NCI-H1417 (cell line): ENCODE data around the gene DSCAML1.
A peak's percentile ranks its signal among the peaks of the same experiment; 100 is the strongest.

Experiments used
- DNase-seq, 3 experiments: peaks; one replicate each; lab custom pipeline; 2025; lab: John Stamatoyannopoulos, UW

The DSCAML1 gene, protein sequence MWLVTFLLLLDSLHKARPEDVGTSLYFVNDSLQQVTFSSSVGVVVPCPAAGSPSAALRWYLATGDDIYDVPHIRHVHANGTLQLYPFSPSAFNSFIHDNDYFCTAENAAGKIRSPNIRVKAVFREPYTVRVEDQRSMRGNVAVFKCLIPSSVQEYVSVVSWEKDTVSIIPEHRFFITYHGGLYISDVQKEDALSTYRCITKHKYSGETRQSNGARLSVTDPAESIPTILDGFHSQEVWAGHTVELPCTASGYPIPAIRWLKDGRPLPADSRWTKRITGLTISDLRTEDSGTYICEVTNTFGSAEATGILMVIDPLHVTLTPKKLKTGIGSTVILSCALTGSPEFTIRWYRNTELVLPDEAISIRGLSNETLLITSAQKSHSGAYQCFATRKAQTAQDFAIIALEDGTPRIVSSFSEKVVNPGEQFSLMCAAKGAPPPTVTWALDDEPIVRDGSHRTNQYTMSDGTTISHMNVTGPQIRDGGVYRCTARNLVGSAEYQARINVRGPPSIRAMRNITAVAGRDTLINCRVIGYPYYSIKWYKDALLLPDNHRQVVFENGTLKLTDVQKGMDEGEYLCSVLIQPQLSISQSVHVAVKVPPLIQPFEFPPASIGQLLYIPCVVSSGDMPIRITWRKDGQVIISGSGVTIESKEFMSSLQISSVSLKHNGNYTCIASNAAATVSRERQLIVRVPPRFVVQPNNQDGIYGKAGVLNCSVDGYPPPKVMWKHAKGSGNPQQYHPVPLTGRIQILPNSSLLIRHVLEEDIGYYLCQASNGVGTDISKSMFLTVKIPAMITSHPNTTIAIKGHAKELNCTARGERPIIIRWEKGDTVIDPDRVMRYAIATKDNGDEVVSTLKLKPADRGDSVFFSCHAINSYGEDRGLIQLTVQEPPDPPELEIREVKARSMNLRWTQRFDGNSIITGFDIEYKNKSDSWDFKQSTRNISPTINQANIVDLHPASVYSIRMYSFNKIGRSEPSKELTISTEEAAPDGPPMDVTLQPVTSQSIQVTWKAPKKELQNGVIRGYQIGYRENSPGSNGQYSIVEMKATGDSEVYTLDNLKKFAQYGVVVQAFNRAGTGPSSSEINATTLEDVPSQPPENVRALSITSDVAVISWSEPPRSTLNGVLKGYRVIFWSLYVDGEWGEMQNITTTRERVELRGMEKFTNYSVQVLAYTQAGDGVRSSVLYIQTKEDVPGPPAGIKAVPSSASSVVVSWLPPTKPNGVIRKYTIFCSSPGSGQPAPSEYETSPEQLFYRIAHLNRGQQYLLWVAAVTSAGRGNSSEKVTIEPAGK (N-terminal part only)

DNA sequence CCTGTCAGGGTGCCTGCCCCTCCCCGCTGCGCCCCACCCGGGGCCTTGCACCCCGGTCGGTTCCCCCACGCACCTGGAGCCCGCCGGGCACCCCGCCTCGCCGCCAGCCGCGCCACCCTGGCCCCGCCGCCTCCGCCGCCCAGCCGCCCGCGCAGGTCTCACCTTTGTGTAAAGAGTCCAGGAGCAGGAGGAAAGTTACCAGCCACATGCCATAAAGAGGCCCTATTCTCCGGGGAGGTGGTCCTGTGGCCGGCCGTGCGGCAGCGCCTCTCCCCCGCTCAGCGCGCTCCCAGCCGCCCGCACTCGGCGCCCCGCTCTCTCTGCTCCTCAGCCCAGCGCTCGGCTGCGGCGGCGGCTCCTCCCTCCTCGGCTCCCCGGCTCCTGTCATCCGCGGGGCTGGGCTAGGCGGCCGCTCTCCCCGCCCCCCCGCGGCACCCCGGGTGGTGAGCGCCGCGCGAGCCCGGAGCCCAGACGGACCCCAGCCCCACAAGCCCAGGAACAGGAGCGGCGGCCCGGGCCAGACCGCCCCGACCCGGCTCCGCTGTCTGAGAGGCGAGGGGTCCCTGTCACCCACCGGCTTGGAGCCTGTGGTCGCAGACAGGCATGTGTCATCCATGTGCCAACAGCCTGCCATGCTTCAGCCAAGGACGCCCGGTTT, at the start of gene DSCAML1:
Gene DSCAML1 (minus strand): TSS at position 345 of the 658 bp plus-strand sequence. CDS start 137 bp downstream, at position 208.
- DNase-seq = peak in 2 of 3 experiments; percentile 76 to 86

DNA sequence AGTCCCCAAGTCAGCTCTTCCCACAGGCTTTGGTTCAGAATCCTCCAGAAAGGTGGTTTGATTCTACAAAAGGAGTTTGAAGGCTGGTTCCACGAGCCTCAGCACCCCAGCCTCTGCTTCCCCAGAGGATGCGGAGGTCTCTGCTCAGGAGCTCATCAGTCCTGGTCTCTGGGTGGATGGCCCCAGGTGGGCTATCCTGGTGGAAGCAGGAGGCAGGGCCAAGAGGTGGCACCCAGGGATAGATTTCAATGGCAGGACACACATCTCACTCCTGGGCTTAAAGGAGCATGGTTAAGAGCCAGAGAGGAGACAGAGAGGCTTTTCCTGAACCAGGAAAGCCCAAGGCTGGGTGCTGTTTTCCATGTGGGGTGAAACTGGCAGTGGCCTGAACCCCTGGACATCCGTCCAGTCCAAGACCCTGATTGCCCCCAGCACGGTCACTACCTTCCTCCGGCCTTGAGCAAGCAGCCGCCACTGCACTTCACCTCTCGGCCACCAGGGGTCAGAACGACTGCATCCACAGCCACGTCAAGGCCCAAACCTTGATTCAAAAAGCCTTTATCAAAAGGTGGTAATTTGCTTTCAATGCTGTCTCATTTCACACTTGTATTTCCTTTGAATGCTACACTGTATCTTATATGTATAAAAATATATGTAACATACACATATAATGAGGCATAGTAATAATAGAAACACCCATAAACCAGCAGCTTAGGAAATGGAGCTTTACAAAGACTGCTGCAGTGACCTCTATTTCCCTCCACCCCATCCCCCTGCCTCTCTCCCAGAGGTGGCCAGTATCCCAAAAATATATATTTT, 46.9 kb upstream of the DSCAML1 start:
- peak; percentile 63 to 86 (median 66) for DNase-seq

DNA sequence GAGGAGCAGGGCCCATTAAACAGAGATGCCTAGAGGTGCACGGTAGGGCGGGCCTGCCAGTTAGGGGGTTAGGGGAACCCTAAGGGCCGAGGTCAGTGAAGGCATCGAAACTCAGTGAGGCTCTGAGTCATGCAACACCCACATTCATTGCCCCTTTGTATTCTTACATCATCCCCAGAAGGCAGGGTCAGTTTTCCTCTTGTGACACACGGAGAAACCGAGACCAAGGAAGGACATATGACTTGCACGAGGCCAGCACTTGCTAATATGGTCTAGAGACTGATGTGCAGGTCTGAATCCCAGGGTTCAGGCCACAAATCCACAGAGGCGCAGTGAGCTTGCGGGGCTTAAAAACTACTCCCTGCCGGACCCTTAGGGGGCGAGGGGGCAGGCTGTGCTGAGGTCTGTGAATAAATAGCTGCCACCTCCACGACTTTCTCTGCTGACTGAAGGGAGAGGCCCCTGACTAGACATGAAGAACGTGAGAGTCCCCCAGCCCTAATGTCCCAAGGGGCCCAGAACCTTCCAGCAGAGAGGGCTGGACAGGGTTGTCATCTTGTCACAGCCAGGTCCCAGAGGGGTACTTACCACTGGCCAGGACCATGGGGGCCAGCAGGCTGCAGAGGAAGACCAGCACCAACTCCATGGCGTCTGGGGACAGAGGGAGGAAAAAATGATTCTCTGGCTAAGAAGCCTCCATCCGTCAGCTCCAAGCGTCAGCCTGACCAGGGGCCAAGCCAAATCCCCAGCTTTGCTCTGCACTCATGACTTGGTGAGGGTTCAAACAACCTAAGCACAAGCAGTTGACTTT, 45.3 kb upstream of the DSCAML1 start:
- DNase-seq = no peak

DNA sequence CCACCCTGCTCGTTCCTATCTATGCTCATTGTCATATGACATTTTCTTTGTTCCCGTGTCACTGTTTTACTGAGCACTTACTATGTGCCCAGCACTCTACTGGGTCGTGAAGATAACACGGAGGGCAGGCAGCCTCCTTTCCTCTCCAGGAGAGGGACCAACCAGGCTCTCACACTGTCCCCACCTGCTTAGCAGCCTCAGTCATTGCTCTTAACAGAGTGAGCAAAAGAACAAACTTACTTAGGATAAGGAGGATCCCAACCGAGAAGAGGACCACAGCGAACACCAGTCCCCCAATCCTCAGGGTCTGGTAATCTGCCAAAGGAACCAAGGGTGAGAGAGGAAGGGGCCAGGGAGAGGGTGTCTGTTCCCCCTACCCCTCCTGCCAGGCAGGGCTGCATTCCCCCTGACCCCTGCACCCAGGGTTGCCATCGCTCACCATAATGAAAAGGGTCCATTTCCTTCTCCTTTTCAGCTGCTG, 44.6 kb upstream of the DSCAML1 start:
- DNase-seq = no peak

DNA sequence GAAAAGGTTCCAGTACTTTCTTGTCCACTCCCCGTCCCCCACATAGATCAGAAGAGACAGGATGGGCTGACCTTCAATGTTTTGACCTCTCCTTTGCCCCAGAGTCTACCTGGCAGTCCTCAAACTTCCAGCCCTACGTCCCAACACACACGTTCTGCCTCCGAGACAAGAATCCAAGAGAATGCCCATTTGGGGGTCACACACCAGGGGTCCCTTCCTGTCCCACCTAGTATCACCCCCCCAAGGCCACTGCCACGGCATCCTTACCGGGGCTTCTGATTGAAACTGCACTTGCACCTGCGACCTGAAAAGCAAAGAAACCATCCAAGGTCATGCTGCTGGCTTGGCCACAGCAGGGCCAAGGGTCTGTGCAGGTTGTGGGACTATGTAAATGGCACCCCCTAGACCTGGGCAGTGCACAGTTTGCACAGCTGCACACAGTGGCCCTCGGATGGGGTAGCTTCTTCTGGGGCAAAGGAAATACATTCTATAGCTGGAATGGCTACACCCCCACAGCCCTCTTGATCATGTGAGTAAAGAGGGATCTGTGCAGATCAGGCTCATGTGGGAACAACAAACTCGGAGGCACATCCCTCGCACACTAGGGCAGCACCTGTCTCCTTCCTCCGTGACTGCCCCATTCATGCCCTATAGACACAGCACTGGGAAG, 44.0 kb upstream of the DSCAML1 start:
- DNase-seq = no peak

GRCh38 chr11:117839936-117840813, 43.2 kb upstream of the DSCAML1 start:
- no peak for DNase-seq

GRCh38 chr11:117839380-117839881, 42.4 kb upstream of the DSCAML1 start:
- no peak for DNase-seq

DNA sequence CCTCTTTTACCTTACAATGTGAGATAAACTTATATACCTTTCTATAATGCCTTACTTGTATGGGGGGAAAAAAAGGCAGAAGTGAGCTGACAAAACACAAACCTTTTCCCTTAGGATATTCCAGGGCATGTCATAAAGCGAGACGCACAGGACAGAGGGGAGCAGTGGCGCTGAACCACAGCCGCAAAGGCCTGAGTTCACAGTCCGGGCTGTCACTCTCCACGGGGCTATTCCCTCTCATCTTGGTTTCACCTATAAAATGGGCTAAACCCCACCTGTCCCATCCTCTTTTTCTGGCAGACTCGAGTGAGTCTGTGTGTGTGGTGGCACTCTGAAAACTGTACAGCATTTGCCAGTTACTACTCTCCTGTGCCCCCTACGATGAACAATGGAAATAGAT, 41.9 kb upstream of the DSCAML1 start:
- DNase-seq = no peak

DNA sequence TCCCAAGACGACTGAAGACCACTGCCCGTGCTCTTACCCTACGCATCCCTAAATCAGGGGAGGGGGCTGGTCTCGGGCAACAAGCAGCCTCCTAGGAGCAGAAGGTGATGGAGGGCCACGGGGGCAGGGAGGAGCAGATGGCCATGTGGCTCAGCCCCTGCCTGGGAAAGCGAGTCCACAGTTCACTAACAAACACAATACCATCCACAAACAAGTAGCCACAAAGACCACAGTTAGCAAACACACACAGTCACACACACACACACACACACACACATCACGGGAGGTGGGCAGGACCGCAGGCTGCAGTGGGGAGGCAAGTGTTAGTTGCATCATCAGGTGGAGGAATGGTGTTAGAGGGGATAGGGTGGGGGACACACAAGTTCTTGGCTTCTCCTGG, 40.8 kb upstream of the DSCAML1 start:
- no peak for DNase-seq

GRCh38 chr11:117837070-117837776, 40.2 kb upstream of the DSCAML1 start:
- DNase-seq = no peak

DNA sequence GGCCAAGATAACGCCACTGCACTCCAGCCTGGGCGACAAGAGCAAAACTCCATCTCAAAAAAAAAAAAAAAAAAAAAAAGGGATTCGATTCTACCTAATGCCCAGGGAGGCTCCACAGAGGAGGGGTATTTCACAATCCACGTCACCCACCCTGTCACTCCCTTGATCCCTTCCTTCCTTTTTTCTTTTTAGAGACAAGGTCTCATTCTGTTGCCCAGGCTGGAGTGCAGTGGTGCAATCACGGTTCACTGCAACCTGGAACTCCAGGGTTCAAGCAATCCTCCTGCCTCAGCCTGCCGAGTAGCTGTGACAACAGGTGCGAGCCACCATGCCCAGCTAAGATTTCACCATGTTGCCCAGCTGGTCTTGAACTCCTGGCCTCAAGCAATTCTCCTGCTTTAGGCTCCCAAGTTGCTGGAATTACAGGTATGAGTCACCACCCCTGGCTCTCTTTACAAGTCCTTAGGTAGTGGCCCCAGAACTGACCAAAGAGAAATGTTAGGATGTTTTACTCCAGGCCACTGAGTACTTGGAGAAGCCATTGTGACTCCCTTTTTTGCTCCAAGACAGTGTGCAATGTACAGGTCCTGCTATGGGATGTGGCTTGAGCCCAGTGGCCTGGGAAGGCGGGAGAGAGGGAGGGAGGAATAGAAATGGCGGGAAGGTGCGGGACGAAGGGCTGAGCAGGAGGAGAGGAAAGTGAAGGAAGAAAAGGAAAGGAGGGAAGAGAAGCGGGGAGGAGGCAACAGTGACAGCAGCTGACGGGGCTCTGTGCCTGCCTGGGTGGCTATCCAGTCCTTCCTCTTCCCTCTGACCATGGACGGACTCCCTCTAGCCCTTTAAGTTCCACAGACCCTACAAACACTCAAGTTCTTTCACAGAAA, 39.3 kb upstream of the DSCAML1 start:
- DNase-seq = no peak

DNA sequence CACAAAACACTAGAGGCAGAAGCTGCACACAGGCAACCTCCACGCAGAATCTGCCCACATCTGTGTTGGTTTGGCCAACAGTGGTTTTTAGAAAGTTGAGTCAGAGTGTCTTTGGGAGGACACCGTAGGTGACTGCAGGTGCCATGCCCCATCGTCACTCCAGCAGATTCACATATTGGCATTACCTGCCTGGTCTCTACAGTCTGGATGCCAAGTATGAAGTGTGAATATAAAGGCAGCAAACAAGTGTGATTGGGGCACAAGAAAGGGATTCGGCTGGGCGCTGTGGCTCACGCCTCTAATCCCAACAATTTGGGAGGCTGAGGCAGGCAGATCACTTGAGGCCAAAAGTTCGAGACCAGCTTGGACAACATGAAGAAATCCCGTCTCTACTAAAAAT, 38.6 kb upstream of the DSCAML1 start:
- DNase-seq = no peak

GRCh38 chr11:117834838-117835443, 37.9 kb upstream of the DSCAML1 start:
- DNase-seq = no peak

DNA sequence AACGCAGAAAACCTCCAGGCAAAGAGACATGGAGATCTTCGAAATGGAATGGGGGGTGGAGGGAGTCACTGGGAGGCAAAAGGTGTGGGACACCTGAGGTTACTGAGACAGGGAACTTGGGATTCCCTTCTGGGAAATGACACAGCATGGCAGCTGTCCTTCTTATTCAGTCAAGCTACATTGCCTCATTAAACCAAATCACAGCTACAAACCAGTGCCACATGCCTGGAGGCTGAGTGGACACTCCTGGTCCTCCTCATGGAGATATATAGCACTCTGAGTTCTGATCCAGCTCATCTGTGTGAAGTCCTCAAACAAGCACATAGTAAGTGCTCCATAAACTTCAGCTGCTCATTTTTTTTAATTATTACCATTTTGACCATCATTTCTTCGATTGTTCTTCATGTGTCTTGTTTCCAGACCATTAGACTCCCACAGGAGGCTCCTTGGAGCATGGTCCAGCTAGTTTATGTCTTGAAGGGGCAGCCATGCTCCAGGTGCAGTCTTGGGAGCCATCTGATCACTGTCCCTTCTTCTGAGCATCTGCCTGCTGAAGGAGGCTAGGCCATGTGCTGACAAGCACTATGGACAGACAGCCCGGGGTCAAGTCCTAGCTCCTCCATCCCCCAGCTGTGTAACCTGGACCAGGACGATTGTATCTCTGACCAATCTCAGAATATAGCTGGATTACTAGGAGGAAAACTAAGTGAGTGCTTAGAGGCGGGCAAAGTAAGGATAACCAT, 37.2 kb upstream of the DSCAML1 start:
- DNase-seq = no peak

DNA sequence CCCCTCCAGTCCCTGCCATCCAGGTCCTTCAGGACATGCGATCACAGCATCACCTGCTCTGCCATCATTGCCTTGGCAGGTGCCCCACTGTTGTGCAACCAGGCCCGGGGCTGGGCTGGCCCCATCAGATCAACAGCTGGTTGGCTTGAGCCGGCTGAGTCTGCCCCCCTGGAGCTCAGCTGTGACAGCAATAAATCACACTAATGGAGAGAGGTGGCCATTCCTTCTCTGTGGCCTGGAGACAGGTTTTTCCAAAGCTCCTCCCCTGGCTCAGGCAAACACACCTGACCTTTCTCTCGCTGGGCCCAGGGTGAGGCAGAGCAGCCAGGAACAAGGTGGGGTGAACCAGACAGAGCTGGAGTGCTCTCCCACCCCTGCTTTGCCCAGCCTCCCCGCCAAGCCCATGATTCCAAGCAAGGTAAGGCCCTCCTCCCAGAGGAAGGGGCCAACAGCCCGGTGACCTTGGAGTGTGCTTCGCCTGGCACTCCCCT, 36.4 kb upstream of the DSCAML1 start:
- DNase-seq = peak; percentile 92 to 99 (median 98)
